HG02870 (cell line): ENCODE data around the gene DOK3.
"Not testable (repeated sequence)": the region's sequence is repeated elsewhere in the genome, so short reads cannot be mapped to it uniquely, and the experiment has no call there.

Experiments used
- ATAC-seq: cut with Tn5 transposase; IDR thresholded peaks from one replicate; pipeline ENCODE4 v1.9.1; 2021; ENCODE audit warnings: mild to moderate bottlenecking, moderate library complexity; ENCODE audit not compliant: unreplicated experiment

Gene DOK3

DNA sequence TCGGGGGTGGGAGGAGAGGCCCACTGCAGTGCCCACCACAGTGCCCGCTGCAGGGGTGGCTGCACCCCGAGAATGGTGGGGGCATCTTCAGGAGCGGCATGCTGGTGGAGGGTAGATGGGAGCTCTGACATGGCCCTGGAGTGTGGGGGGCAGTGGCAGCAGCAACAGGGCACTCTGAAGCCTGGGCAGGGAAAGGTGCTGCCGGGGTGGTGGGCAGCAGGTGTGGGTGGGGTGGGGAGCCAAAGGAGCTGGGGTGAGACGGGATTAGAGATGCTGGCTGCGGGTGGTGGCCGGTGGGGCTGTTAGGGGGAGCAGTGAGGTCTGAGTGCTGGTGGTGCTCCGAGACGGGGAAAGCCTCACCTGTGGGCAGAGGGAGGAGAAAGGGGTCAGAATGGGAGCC lies 26.8 kb upstream of the DOK3 start:
- no peak for ATAC-seq

GRCh38 chr5:177535125-177535524 lies 25.5 kb upstream of the DOK3 start:
- no peak for ATAC-seq

- not testable (repeated sequence) for ATAC-seq
These were observed 24.8 kb upstream of the DOK3 start for GRCh38 chr5:177534433-177534832.

DNA sequence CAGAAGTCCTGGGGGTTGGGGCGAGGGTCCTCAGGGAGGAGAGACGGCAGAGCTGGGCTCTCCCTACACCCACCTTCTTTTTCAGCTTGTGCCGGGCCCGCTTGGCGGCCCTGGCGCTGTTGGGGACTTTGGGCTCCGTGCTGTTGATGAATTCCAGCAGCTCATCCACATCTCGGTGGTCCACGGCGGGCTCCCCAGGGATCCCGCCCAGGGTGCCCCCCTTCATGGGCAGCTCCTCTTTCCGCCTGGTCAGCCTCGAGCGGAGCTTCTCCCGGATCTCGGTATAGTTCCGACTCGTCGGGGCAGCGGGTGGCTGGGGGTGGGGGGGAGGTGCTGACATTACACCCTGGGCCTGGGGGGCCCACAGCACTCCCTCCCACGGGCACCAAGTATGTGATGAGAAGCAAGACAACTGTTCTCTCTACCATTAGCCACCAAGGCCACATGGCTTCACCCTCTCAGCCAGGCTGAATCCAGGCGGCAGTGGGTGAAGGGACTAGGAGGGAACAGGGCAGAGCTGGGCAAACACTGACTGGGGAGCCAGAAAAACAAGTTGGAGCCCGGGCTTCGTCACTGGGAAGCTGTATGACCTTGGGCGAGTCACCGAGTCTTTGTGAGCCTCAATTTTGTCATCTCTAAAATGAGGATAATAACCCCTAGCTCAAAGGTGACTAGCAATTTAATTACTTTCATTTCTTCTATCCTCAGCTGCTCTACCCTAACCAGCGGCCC lies 21.7 kb upstream of the DOK3 start:
- no peak for ATAC-seq

GRCh38 chr5:177530638-177531037 lies 21.0 kb upstream of the DOK3 start:
- no peak for ATAC-seq

DNA sequence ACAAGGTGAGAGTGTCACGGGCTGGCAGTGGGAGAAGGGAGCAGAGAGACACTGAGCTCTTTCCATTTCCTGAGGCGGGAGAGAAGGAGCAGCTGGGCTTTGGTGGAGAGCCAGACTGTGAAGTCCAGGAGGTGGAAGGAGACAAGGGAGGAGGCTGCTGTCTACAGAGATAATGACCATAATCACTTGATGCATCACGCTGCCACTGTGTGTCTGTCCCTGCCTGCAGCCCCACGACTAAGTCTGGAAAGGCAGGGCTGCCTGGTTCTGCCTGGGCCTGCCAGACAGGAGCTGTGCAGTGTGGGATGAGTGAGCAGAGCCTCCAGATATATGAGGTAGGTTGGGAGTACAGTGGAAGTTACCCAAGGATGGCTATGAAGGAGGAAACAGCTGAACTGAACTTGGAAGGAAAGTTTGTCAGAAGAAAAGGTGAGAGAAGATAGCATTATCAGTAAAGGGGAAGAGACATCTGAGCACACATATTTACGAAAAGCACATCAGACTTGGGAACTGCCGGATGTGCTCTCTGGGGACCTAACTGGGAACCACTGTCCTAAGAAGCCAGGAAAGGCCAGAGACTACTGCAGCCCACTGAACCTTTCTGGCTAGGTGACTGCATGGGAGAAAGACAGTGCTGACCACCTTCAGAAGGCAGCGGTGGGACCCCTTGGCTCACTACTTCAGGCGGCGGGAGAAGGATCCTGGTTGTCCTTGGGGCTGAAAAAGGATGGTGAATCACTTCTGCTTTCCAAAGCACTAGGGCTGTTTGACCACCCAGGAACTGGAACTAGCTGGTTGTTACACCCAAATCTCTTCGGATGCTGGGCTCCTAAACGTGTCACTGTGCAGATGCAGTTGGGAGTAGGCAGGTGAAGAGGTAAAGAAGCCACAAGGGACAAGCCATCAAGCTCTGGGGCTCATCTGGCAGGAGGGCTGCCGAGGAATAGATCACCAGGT lies 19.9 kb upstream of the DOK3 start:
- ATAC-seq: no peak

DNA sequence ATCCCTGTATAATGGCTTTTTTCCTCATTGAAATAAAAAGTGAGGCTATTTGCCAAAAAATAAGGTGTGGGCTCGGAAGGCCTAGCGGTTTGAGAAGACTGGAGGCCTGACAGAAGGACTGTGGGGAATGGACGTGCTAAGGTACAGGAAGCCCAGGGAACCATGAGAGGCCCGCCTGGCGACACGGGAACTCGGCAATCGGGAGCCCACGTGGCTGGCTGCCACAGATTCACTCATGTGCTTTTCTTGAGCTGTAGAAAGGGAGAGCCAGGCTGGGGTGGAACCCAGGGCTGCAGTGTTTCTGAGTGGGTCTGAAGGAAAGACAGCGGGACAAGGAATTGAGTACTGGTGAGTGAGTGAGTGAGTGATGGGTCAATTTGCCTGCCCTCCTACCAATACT lies 19.0 kb upstream of the DOK3 start:
- ATAC-seq: no peak

DNA sequence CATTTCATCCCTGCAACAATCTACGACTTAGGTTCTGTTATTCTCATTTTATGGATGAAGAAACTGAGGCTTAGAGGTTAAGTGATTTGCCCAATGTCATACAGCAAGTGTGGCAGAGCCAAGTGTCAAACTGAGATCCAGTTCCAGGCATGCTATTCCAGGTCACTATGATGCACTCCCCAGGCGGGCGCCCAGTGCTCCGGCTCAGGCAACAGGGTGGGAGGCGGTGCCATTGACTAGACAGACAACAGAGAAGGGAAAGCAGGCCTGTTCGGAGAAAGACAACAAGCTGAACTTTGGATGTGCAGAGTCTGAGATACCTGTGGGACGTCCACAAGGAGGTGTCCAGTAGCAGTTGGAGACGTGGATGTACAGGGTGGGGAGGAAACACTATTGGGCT lies 18.0 kb upstream of the DOK3 start:
- no peak for ATAC-seq

GRCh38 chr5:177526791-177527190 lies 17.2 kb upstream of the DOK3 start:
- ATAC-seq: no peak

- ATAC-seq: no peak
These were observed 16.6 kb upstream of the DOK3 start for GRCh38 chr5:177526191-177526590.

- no peak for ATAC-seq
These were observed 15.5 kb upstream of the DOK3 start for GRCh38 chr5:177524941-177525655.

GRCh38 chr5:177524539-177524900 lies 14.9 kb upstream of the DOK3 start:
- ATAC-seq: no peak

GRCh38 chr5:177523711-177524538 lies 14.3 kb upstream of the DOK3 start:
- no peak for ATAC-seq

GRCh38 chr5:177520916-177521513 lies 11.4 kb upstream of the DOK3 start:
- ATAC-seq: no peak

GRCh38 chr5:177520271-177520670 lies 10.6 kb upstream of the DOK3 start:
- no peak for ATAC-seq

- no peak for ATAC-seq
These were observed 10.0 kb upstream of the DOK3 start for GRCh38 chr5:177519463-177520235.

DNA sequence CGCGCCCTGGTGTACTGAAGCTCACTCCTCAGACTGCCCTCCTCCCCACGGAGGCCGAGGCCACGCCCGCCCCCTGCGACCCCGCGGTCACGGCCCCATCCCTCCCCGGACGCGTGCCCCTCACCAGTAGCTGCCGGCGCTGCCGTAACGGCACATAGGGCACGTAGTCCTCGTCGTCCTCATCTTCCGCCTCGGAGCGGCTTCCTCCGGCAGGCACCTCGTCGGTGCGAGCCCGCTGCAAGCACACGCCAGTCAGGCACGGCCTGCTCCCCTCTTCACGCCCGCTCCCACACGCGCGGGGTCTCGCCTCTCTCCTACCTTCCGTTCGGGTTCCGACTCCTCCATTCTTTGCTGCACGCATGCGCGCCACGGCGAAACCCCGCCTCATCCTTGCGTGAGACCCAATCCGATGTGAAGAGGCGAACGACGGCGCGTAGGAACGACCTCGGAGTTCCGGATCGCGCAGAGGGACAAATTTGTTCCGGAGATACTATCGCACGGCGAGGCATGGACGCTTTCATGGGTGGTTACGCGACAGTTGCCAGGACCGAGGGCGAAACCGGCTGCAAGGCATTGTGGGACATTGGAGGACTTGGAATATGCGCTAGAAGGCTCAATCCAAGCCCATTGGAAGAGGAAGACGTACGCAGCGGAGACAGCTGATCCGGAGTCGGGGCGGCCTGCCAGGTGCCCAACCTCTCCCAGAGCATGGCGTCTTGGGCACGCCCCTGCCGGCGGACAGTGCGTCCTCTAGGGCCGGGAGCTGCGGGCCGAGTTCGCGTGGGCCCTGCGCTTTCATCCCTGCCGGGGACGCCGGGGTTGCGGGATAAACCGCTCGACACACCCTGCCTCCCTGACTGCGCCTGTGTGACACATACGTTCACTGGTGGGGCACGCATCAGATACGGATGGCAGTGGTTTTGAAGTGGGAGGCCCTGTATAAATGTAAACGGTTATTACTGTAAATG lies 7.3 kb upstream of the DOK3 start, which contains the start of gene DDX41:
Gene DDX41 (minus strand): TSS at position 361 of the 968 bp plus-strand sequence. CDS start 16 bp downstream, at position 345.
- ATAC-seq: peak; percentile 69

DNA sequence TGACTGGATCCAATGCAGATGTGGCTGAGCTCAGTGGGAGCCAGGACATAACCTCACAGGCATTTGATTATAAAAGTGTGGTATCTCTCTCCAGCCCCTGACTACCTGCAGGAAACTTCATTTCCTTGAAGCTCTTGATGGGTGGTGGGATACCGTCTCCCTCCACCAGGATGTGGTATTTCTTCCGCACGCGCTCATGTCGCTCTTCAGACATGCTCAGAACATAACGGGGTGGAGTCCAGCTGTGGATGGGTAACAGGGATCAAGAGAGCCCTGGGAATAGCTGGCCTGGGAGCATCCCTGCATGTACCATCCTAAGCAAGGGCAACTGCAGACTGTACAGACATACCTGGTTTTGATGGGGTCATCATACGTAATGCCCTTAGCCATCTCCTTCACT lies 6.0 kb upstream of the DOK3 start:
- ATAC-seq: no peak
